Hematopoietic multipotent progenitor cell treated with erythropoietin and hydrocortisone succinate and interleukin-3 and kit ligand, for 17 days (in vitro differentiated cells): ENCODE data around the gene TBCK.
"Not testable (repeated sequence)": the region's sequence is repeated elsewhere in the genome, so short reads cannot be mapped to it uniquely, and the experiment has no call there.

Experiments used
- DNase-seq: peaks from one replicate; pipeline ENCODE4 v3.0.0-alpha.2; 2015; ENCODE audit warnings: low spot score

TBCK gene

GRCh38 chr4:106284227-106284626 is 31.8 kb downstream of the TBCK start:
- no peak for DNase-seq

- no peak for DNase-seq
These were observed 38.8 kb downstream of the TBCK start for GRCh38 chr4:106277140-106277675.

- DNase-seq = no peak
These were observed 42.2 kb downstream of the TBCK start for GRCh38 chr4:106273831-106274230.

- DNase-seq = no peak
These were observed 45.3 kb downstream of the TBCK start for GRCh38 chr4:106270736-106271135.

- no peak for DNase-seq
These were observed 46.3 kb downstream of the TBCK start for GRCh38 chr4:106269711-106270110.

GRCh38 chr4:106268786-106269185 is 47.2 kb downstream of the TBCK start:
- DNase-seq = no peak

GRCh38 chr4:106266201-106266600 is 49.8 kb downstream of the TBCK start:
- peak; percentile 21 for DNase-seq

GRCh38 chr4:106264331-106264728 is 51.7 kb downstream of the TBCK start:
- DNase-seq = no peak

GRCh38 chr4:106263594-106264330 is 52.2 kb downstream of the TBCK start:
- DNase-seq = no peak

- no peak for DNase-seq
These were observed 54.0 kb downstream of the TBCK start for GRCh38 chr4:106261980-106262379.

GRCh38 chr4:106258145-106259045 is 57.6 kb downstream of the TBCK start:
- DNase-seq = no peak

GRCh38 chr4:106256190-106256589 is 59.8 kb downstream of the TBCK start:
- no peak for DNase-seq

GRCh38 chr4:106255195-106255594 is 60.8 kb downstream of the TBCK start:
- no peak for DNase-seq

- DNase-seq = no peak
These were observed 62.5 kb downstream of the TBCK start for GRCh38 chr4:106253364-106254129.

- no peak for DNase-seq
These were observed 68.4 kb downstream of the TBCK start for GRCh38 chr4:106247600-106247999.

- no peak for DNase-seq
These were observed 69.6 kb downstream of the TBCK start for GRCh38 chr4:106246441-106246840.

GRCh38 chr4:106245176-106245575 is 70.8 kb downstream of the TBCK start:
- DNase-seq = no peak

GRCh38 chr4:106240699-106241098 is 75.3 kb downstream of the TBCK start:
- no peak for DNase-seq

GRCh38 chr4:106238820-106239420 is 77.1 kb downstream of the TBCK start:
- peak; percentile 30 for DNase-seq

GRCh38 chr4:106231931-106232330 is 84.1 kb downstream of the TBCK start:
- DNase-seq = no peak

- no peak for DNase-seq
These were observed 93.5 kb downstream of the TBCK start for GRCh38 chr4:106222548-106222947.

- DNase-seq = not testable (repeated sequence)
These were observed 102.7 kb downstream of the TBCK start for GRCh38 chr4:106213291-106213690.
